HepG2 (cell line): ENCODE measurements around the gene JPH2. TPM values are rescaled to one million over a fixed set of nuclear protein-coding genes. Genes with fewer than 3 reads are reported as not detected.

Experiments
- BHLHE40 ChIP-seq: IDR thresholded peaks from 2 replicates; pipeline ENCODE4 v1.6.1; 2011; ENCODE audit warnings: low read length, improper control_type of control experiment
- HNRNPH1 ChIP-seq: fragments of 200-400 bp; formaldehyde crosslinking; optimal IDR thresholded peaks from 2 replicates; pipeline ENCODE3; 2017; ENCODE audit warnings: mild to moderate bottlenecking, low read depth, low read length
- IRX3 ChIP-seq: sonication (generic); formaldehyde crosslinking; IDR thresholded peaks from 2 replicates; pipeline ENCODE4 v1.8.1; 2023; ENCODE audit warnings: mild to moderate bottlenecking, low read depth, missing genetic modification reagents, borderline replicate concordance
- NCOA1 ChIP-seq: sonication (generic); formaldehyde crosslinking; IDR thresholded peaks from 2 replicates; pipeline ENCODE4 v1.9.0; 2021; ENCODE audit warnings: missing genetic modification reagents
- PAF1 ChIP-seq: IDR thresholded peaks from 2 replicates; pipeline ENCODE4 v1.6.1; 2016; ENCODE audit warnings: missing genetic modification reagents, missing compliant biosample characterization
- POGZ ChIP-seq: sonication (generic); formaldehyde crosslinking; IDR thresholded peaks from 2 replicates; pipeline ENCODE4 v1.4.0; 2020; ENCODE audit warnings: mild to moderate bottlenecking, missing genetic modification reagents
- RFXAP ChIP-seq: sonication (generic); formaldehyde crosslinking; IDR thresholded peaks from 2 replicates; pipeline ENCODE4 v1.4.0; 2020; ENCODE audit warnings: missing genetic modification reagents, borderline replicate concordance
- SIN3A ChIP-seq: IDR thresholded peaks from 2 replicates; pipeline ENCODE4 v1.6.1; 2011; ENCODE audit warnings: low read depth, mild to moderate bottlenecking, control low read depth, low read length, borderline replicate concordance
- SMAD3 ChIP-seq: sonication (generic); formaldehyde crosslinking; IDR thresholded peaks from 2 replicates; pipeline ENCODE4 v1.4.0; 2020; ENCODE audit warnings: missing genetic modification reagents
- ZFP37 ChIP-seq: sonication (generic); formaldehyde crosslinking; IDR thresholded peaks from 2 replicates; pipeline ENCODE4 v1.4.0; 2020; ENCODE audit warnings: missing genetic modification reagents, borderline replicate concordance
- ZNF224 ChIP-seq: sonication (generic); formaldehyde crosslinking; IDR thresholded peaks from 2 replicates; pipeline ENCODE4 v1.5.0; 2020; ENCODE audit warnings: mild to moderate bottlenecking, missing genetic modification reagents
- ZNF354B ChIP-seq: sonication (generic); formaldehyde crosslinking; IDR thresholded peaks from 2 replicates; pipeline ENCODE4 v1.8.0; 2022; ENCODE audit warnings: mild to moderate bottlenecking, missing genetic modification reagents
- ZNF44 ChIP-seq: sonication (generic); formaldehyde crosslinking; IDR thresholded peaks from 2 replicates; pipeline ENCODE4 v1.5.1; 2020; ENCODE audit warnings: mild to moderate bottlenecking, missing genetic modification reagents
- ZNF713 ChIP-seq: sonication (generic); formaldehyde crosslinking; IDR thresholded peaks from 2 replicates; pipeline ENCODE4 v1.4.0; 2020; ENCODE audit warnings: mild to moderate bottlenecking, missing genetic modification reagents
- ZSCAN29 ChIP-seq: sonication (generic); formaldehyde crosslinking; conservative IDR thresholded peaks from 2 replicates; pipeline ENCODE4 v1.4.0; 2020; ENCODE audit warnings: mild to moderate bottlenecking, missing genetic modification reagents
- polyA plus RNA-seq, 8 experiments: library from polyadenylated mRNA; depleted of rRNA in 3 of 8; stranded (reverse) in 7 of 8; unstranded in 1 of 8; fragments of >200 nt; fragmentation: Illumina TruSeq in 4 of 8; extraction: Trizol in 4 of 8; gene quantifications; 2 replicates each; pipeline versions ENCODE4 v1.2.1 to v1.2.3, GENCODE V29; 2011 to 2016; ENCODE audit warnings: low read depth in 4 of 8, missing spikeins in 1 of 8, mixed read lengths in 1 of 8; ENCODE audit not compliant: insufficient read depth in 1 of 8
- total RNA-seq, 5 experiments: library from RNA; depleted of rRNA; stranded (reverse); fragments of >200 nt; fragmentation: Illumina TruSeq; extraction: Trizol; gene quantifications; 2 replicates each; pipeline ENCODE4 v1.2.3, GENCODE V29; 2016; ENCODE audit warnings: low read depth in 1 of 5
- TF ChIP-seq, protein P1 (sequence below): sonication (generic); formaldehyde crosslinking; IDR thresholded peaks from 2 replicates; pipeline ENCODE4 v1.5.0; 2020; ENCODE audit warnings: missing genetic modification reagents
- TF ChIP-seq, protein P2 (sequence below): sonication (generic); formaldehyde crosslinking; IDR thresholded peaks from 2 replicates; pipeline ENCODE4 v1.4.0; 2020; ENCODE audit warnings: low read depth, mild to moderate bottlenecking, missing genetic modification reagents
- TF ChIP-seq, protein P3 (sequence below): sonication (generic); formaldehyde crosslinking; IDR thresholded peaks from 2 replicates; pipeline ENCODE4; 2020; ENCODE audit warnings: missing genetic modification reagents, mild to moderate bottlenecking, borderline replicate concordance
- TF ChIP-seq, protein P4 (sequence below): sonication (generic); formaldehyde crosslinking; IDR thresholded peaks from 2 replicates; pipeline ENCODE4 v1.5.0; 2020; ENCODE audit warnings: mild to moderate bottlenecking, missing genetic modification reagents
- TF ChIP-seq, protein P5 (sequence below): sonication (generic); formaldehyde crosslinking; IDR thresholded peaks from 2 replicates; pipeline ENCODE4 v1.4.0; 2020; ENCODE audit warnings: missing genetic modification reagents
- TF ChIP-seq, protein P6 (sequence below): sonication (generic); formaldehyde crosslinking; IDR thresholded peaks from 2 replicates; pipeline ENCODE4 v1.4.0; 2020; ENCODE audit warnings: mild to moderate bottlenecking, missing genetic modification reagents

The JPH2 gene
- total and polyA plus RNA-seq, 2 of the 13 experiments (the other 11 are each of a cell fraction or from before 2014, with no cell fraction given): 0.42 TPM; not detected in 1

DNA sequence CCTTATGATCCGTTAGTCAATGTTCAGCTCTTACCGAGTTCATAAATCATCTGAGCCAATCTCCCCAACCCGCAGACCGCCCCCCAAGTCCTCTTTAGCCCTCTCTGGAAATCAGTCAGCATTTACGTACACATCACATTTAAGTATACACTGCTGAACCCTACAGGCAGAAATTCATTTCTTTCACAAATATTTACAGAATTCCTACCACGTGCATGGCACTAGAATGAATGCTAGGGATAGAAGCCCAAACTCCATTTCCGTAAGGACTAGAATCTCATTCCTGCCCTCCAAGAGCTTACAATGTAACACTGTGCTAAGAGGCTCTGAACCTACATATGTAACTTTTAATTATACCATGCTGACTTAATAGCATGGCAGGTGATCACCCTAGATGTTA, 21.8 kb upstream of the JPH2 start (continued):
- TF ChIP-seq HNRNPH1 (no peak), ZNF354B (no peak), ZNF713 (CRISPR knock-in tag) (no peak), POGZ (CRISPR knock-in tag) (no peak), ZFP37 (CRISPR knock-in tag) (no peak), ZNF224 (CRISPR knock-in tag) (no peak), PAF1 (CRISPR knock-in tag) (no peak), BHLHE40 (peak; percentile 62; the same call in 1 of the 2 replicates), NCOA1 (CRISPR knock-in tag) (no peak), SIN3A (no peak), SMAD3 (no peak), ZSCAN29 (CRISPR knock-in tag) (0 out of 2 replicates have a peak, but pooled peaks have one; percentile 43), IRX3 (no peak), ZNF44 (CRISPR knock-in tag) (no peak), RFXAP (CRISPR knock-in tag) (no peak)
- TF ChIP-seq, protein P1, sequence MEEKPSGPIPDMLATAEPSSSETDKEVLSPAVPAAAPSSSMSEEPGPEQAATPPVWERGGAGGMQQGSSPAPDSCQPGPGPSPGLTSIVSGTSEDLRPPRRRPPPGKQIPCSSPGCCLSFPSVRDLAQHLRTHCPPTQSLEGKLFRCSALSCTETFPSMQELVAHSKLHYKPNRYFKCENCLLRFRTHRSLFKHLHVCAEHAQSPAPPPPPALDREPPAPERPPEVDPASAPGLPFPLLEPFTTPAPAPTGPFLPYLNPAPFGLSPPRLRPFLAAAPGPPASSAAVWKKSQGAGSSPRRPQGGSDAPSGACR (CRISPR knock-in tag): no peak
- TF ChIP-seq, protein P2, sequence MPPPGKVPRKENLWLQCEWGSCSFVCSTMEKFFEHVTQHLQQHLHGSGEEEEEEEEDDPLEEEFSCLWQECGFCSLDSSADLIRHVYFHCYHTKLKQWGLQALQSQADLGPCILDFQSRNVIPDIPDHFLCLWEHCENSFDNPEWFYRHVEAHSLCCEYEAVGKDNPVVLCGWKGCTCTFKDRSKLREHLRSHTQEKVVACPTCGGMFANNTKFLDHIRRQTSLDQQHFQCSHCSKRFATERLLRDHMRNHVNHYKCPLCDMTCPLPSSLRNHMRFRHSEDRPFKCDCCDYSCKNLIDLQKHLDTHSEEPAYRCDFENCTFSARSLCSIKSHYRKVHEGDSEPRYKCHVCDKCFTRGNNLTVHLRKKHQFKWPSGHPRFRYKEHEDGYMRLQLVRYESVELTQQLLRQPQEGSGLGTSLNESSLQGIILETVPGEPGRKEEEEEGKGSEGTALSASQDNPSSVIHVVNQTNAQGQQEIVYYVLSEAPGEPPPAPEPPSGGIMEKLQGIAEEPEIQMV (CRISPR knock-in tag): no peak
- TF ChIP-seq, protein P3, sequence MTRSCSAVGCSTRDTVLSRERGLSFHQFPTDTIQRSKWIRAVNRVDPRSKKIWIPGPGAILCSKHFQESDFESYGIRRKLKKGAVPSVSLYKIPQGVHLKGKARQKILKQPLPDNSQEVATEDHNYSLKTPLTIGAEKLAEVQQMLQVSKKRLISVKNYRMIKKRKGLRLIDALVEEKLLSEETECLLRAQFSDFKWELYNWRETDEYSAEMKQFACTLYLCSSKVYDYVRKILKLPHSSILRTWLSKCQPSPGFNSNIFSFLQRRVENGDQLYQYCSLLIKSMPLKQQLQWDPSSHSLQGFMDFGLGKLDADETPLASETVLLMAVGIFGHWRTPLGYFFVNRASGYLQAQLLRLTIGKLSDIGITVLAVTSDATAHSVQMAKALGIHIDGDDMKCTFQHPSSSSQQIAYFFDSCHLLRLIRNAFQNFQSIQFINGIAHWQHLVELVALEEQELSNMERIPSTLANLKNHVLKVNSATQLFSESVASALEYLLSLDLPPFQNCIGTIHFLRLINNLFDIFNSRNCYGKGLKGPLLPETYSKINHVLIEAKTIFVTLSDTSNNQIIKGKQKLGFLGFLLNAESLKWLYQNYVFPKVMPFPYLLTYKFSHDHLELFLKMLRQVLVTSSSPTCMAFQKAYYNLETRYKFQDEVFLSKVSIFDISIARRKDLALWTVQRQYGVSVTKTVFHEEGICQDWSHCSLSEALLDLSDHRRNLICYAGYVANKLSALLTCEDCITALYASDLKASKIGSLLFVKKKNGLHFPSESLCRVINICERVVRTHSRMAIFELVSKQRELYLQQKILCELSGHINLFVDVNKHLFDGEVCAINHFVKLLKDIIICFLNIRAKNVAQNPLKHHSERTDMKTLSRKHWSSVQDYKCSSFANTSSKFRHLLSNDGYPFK (CRISPR knock-in tag): no peak
- TF ChIP-seq, protein P4, sequence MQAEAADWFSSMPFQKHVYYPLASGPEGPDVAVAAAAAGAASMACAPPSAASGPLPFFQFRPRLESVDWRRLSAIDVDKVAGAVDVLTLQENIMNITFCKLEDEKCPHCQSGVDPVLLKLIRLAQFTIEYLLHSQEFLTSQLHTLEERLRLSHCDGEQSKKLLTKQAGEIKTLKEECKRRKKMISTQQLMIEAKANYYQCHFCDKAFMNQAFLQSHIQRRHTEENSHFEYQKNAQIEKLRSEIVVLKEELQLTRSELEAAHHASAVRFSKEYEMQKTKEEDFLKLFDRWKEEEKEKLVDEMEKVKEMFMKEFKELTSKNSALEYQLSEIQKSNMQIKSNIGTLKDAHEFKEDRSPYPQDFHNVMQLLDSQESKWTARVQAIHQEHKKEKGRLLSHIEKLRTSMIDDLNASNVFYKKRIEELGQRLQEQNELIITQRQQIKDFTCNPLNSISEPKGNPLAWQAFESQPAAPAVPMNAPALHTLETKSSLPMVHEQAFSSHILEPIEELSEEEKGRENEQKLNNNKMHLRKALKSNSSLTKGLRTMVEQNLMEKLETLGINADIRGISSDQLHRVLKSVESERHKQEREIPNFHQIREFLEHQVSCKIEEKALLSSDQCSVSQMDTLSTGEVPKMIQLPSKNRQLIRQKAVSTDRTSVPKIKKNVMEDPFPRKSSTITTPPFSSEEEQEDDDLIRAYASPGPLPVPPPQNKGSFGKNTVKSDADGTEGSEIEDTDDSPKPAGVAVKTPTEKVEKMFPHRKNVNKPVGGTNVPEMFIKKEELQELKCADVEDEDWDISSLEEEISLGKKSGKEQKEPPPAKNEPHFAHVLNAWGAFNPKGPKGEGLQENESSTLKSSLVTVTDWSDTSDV (CRISPR knock-in tag): no peak
- TF ChIP-seq, protein P5, sequence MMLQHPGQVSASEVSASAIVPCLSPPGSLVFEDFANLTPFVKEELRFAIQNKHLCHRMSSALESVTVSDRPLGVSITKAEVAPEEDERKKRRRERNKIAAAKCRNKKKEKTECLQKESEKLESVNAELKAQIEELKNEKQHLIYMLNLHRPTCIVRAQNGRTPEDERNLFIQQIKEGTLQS (CRISPR knock-in tag): no peak
- TF ChIP-seq, protein P6, sequence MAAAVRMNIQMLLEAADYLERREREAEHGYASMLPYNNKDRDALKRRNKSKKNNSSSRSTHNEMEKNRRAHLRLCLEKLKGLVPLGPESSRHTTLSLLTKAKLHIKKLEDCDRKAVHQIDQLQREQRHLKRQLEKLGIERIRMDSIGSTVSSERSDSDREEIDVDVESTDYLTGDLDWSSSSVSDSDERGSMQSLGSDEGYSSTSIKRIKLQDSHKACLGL: no peak
